Endothelial cell of umbilical vein (primary cell): ENCODE measurements around the gene TSPAN14. TPM values are rescaled to one million over a fixed set of nuclear protein-coding genes. Genes with fewer than 3 reads are reported as not detected.

Experiments used
- BruUV-seq: library from RNA; stranded (reverse); fragments of 400-500 nt; replicated peaks from 2 replicates; lab custom pipeline; 2021; lab: Mats Ljungman, UMichigan
- CTCF ChIA-PET: fragments of 300-600, 350-600 bp; sonication (Branson Sonifier 250); formaldehyde crosslinking; loops from one replicate; lab custom pipeline; 2021; ENCODE audit warnings: antibody characterized with exemption, inconsistent platforms; lab: Charles Lee
- POLR2A ChIA-PET: fragments of 300-600, 350-600 bp; sonication (Branson Sonifier 250); formaldehyde crosslinking; loops from one replicate; lab custom pipeline; 2021; ENCODE audit warnings: antibody characterized with exemption, inconsistent platforms; lab: Charles Lee
- DNase-seq: peaks from one replicate; pipeline ENCODE4 v3.0.0-alpha.2; 2011; ENCODE audit warnings: low read depth, low spot score
- FAIRE-seq: peaks from 2 replicates; lab custom pipeline; 2011; peaks lifted over from hg19 to GRCh38; lab: Jason Lieb, UNC
- H2AFZ ChIP-seq: 2 replicates; pipeline ENCODE4 v1.6.0; 2012; ENCODE audit warnings: low read depth, low read length, control low read depth, inconsistent platforms
- H3K27ac ChIP-seq: 2 replicates; pipeline ENCODE4 v1.5.1; 2011; ENCODE audit warnings: low read depth, mild to moderate bottlenecking, control low read depth, low read length, moderate library complexity; ENCODE audit not compliant: insufficient read depth
- H3K27me3 ChIP-seq, 2 experiments: 2 replicates each; pipeline versions ENCODE4 v1.6.0 to v1.6.1; 2011; ENCODE audit warnings: low read length in 2 of 2, mixed read lengths in 1 of 2; ENCODE audit not compliant: control insufficient read depth in 2 of 2, insufficient read depth in 2 of 2
- H3K36me3 ChIP-seq, 2 experiments: 2 replicates in 1 of 2; 3 replicates in 1 of 2; pipeline ENCODE4 v1.5.1; 2011; ENCODE audit warnings: low read length in 2 of 2, mild to moderate bottlenecking in 1 of 2, moderate library complexity in 1 of 2; ENCODE audit not compliant: control insufficient read depth in 2 of 2, insufficient read depth in 2 of 2; ENCODE audit errors: extremely low read depth in 1 of 2
- H3K4me1 ChIP-seq: 3 replicates; pipeline ENCODE4 v1.5.1; 2011; ENCODE audit warnings: mild to moderate bottlenecking, low read length; ENCODE audit not compliant: control insufficient read depth, insufficient read depth; ENCODE audit errors: extremely low read depth
- H3K4me2 ChIP-seq: 2 replicates; pipeline ENCODE4 v1.6.1; 2011; ENCODE audit warnings: low read length, control low read depth, mixed read lengths; ENCODE audit not compliant: insufficient read depth
- H3K4me3 ChIP-seq, 3 experiments: fragments of 200-600 bp in 1 of 3; sonication (generic), shearing (Covaris generic) in 1 of 3; replicated peaks in 1 of 3; 2 replicates each; pipeline ENCODE4 v1.5.1; 2011 to 2016; ENCODE audit warnings: control low read depth in 3 of 3, low read length in 3 of 3, mild to moderate bottlenecking in 2 of 3, inconsistent platforms in 1 of 3, low read depth in 1 of 3, moderate library complexity in 1 of 3; ENCODE audit not compliant: insufficient read depth in 1 of 3
- H3K79me2 ChIP-seq: 2 replicates; pipeline ENCODE4 v1.6.0; 2012; ENCODE audit warnings: low read length, inconsistent platforms; ENCODE audit not compliant: control insufficient read depth, insufficient read depth
- H3K9ac ChIP-seq: replicated peaks from 2 replicates; pipeline ENCODE3; 2011; ENCODE audit warnings: low read length, control low read depth; ENCODE audit not compliant: insufficient read depth; ENCODE audit errors: extremely low read depth
- H3K9me1 ChIP-seq: replicated peaks from 3 replicates; pipeline ENCODE4 v1.6.0; 2011; ENCODE audit warnings: mild to moderate bottlenecking, low read length; ENCODE audit not compliant: control insufficient read depth, insufficient read depth; ENCODE audit errors: extremely low read depth
- H3K9me3 ChIP-seq: replicated peaks from 2 replicates; pipeline ENCODE4 v1.5.1; 2012; ENCODE audit warnings: low read length, inconsistent platforms; ENCODE audit not compliant: control insufficient read depth, insufficient read depth
- H4K20me1 ChIP-seq: replicated peaks from 2 replicates; pipeline ENCODE3; 2011; ENCODE audit warnings: mild to moderate bottlenecking, low read length; ENCODE audit not compliant: control insufficient read depth, insufficient read depth; ENCODE audit errors: extremely low read depth
- CTCF ChIP-seq, 2 donors: IDR thresholded peaks; 1 replicate in 1 of 2; 2 replicates in 1 of 2; pipeline ENCODE4 v1.5.1; 2011; ENCODE audit warnings: low read length in 2 of 2, mild to moderate bottlenecking in 2 of 2, moderate library complexity in 2 of 2, control low read depth in 1 of 2, inconsistent platforms in 1 of 2, low read depth in 1 of 2; ENCODE audit not compliant: insufficient read depth in 1 of 2; ENCODE audit errors: extremely low read depth in 1 of 2
- dilution Hi-C: fragments of 300-500 bp; cut with MboI; formaldehyde crosslinking; loops from one replicate; pipeline ENCODE4 v1.15.0; 2019; ENCODE audit warnings: low sequenced_read_pairs; ENCODE audit not compliant: extremely low pct_ligation_motif_present
- intact Hi-C: fragments of 100-400 bp; cut with micrococcal nuclease; formaldehyde crosslinking; loops from one replicate; pipeline ENCODE4 v1.10.0; 2022
- polyA plus RNA-seq, 4 experiments: library from polyadenylated mRNA; depleted of rRNA in 3 of 4; stranded (reverse) in 3 of 4; unstranded in 1 of 4; fragments of >200 nt; gene quantifications; 2 replicates each; pipeline versions ENCODE4 v1.2.1 to v1.2.3, GENCODE V29; 2011 to 2012; ENCODE audit warnings: missing spikeins in 1 of 4
- total RNA-seq: library from RNA; stranded (reverse); gene quantifications from 2 replicates; pipeline ENCODE4 v1.2.3, GENCODE V29; 2021

The TSPAN14 gene
- total and polyA plus RNA-seq, 2 donors (not counting 3 experiments of a cell fraction or from before 2014, with no cell fraction given) = 210 to 242 TPM

DNA sequence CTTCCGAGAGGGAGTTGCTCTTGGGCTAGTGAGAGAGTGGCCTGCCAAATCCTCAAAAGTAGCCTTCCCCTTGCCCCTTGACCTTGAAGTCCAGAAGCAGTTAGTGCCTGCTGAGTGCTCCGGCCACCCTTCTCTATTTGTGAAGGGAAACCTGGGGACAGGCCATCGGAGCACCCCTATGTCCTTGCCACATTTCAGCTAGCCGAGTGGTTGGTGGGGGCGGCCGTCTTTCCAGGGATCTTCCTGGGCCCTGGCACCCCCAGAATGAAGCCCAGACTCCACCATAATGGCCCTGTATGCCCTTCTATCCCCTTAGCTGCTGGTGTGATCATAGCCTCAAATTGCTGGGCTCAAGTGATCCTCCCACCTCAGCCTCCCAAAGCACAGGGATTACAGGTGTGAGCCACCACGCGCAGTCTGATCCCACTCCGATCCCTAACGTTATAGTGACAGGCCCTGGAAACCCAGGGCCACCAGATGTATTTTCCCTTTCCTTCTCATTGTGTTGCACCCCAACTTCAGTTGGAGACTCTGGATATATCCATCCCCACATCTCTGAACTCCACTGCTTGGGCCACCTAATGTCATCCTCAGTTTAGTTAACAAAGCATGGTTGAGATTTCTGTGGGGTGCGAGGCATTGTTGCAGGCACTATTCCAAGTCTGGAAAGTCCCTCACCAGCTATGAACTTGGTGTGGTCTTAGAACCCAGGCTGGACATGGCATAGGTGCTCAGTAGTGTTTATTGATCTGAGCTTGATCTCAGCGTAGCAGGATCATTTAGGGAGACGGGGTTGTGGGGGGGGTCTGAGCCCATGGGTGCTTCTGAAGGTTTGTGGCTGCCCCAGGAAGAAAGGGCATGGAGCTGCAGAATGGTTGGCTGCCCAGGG is 1.6 kb downstream of the TSPAN14 start:
- Histone ChIP-seq H2AFZ (no peak overlapping the region), H3K79me2 (peaks cover 71% of the 10 kb centered on the region), H3K4me3 (peak overlapping the region; percentile 80 to 87 (median 83)), H3K9me3 (no peaks in the 10 kb centered on the region), H3K27ac (peak overlapping the region; percentile 86), H3K36me3 (peaks cover 4 to 6% of the 10 kb centered on the region in 2 experiments), H3K9ac (peak overlapping the region; percentile 96), H3K27me3 (no peaks in the 10 kb centered on the region), H3K9me1 (no peaks in the 10 kb centered on the region), H3K4me2 (peak overlapping the region; percentile 91), H4K20me1 (peaks cover 2% of the 10 kb centered on the region), H3K4me1 (peaks cover 58% of the 10 kb centered on the region)
- FAIRE-seq (no peak), DNase-seq (peak; percentile 36)
- TSS peak; percentile 29 for BruUV-seq
- intact Hi-C loops = loop anchor here (1.0 to 2.0 kb wide), 2 partner anchors 13 to 50 kb away; no protein-coding TSS in a partner anchor
- no peak for TF ChIP-seq CTCF (IDR thresholded peaks at IDR 0.05; ENCODE audit: extremely low read depth in 1 of 2, insufficient read depth in 1 of 2, low read depth in 1 of 2, low read length in 2 of 2)
- CTCF ChIA-PET = interaction anchor here (1.1 to 37.4 kb wide), 4 partner anchors 11 to 50 kb away, joined by 3 to 1118 read pairs (median 12); no protein-coding TSS in a partner anchor
- POLR2A ChIA-PET = interaction anchor here (1.2 kb wide), 1 partner anchor 11 kb away, joined by 5 read pairs; no protein-coding TSS in a partner anchor
- dilution Hi-C loops = no loop called here
